WTC11 (cell line): ENCODE data around the gene PTPRU. TPM values are rescaled to one million over a fixed set of nuclear protein-coding genes. Genes with fewer than 3 reads are reported as not detected.

Source experiments
- ATAC-seq: fragments of 200-7000 bp; cut with Tn5 transposase; 2 replicates; pipeline ENCODE4 v1.10.0; 2021; ENCODE audit warnings: mild to moderate bottlenecking, moderate library complexity
- CTCF ChIA-PET: fragments of 300-600 bp; sonication (Branson Sonifier 250); formaldehyde crosslinking; loops from one replicate; lab custom pipeline; 2021; ENCODE audit warnings: antibody characterized with exemption; lab: Charles Lee
- POLR2A ChIA-PET: fragments of 350-600 bp; sonication (Branson Sonifier 250); formaldehyde crosslinking; loops from one replicate; lab custom pipeline; 2021; ENCODE audit warnings: antibody characterized with exemption; lab: Charles Lee
- DNase-seq: peaks from one replicate; pipeline ENCODE4 v3.0.0; 2021; ENCODE audit warnings: low spot score
- H3K27ac Mint-ChIP-seq: 2 replicates; pipeline ENCODE4 v1.8.0; 2021; ENCODE audit warnings: mixed read lengths
- H3K27me3 Mint-ChIP-seq: 2 replicates; pipeline ENCODE4 v1.8.0; 2021; ENCODE audit warnings: low read depth, mild to moderate bottlenecking, moderate library complexity, mixed read lengths
- H3K36me3 Mint-ChIP-seq: 2 replicates; pipeline ENCODE4 v1.8.0; 2021; ENCODE audit warnings: mixed read lengths
- H3K4me1 Mint-ChIP-seq: 2 replicates; pipeline ENCODE4 v1.8.0; 2022; ENCODE audit warnings: mixed read lengths
- H3K4me3 Mint-ChIP-seq: 2 replicates; pipeline ENCODE4 v1.8.0; 2021; ENCODE audit warnings: mild to moderate bottlenecking, moderate library complexity, mixed read lengths
- H3K9me3 Mint-ChIP-seq: 2 replicates; pipeline ENCODE4 v1.8.0; 2021; ENCODE audit warnings: mixed read lengths
- CBFB ChIP-seq: sonication (generic); formaldehyde crosslinking; IDR thresholded peaks from 2 replicates; pipeline ENCODE4 v1.8.1; 2022; ENCODE audit warnings: mild to moderate bottlenecking, low read depth, missing genetic modification reagents
- CREB1 ChIP-seq: sonication (generic); formaldehyde crosslinking; IDR thresholded peaks from 2 replicates; pipeline ENCODE4 v1.8.0; 2023; ENCODE audit warnings: mild to moderate bottlenecking, missing genetic modification reagents
- FOXK1 ChIP-seq: sonication (generic); formaldehyde crosslinking; IDR thresholded peaks from 2 replicates; pipeline ENCODE4 v1.8.0; 2022; ENCODE audit warnings: mild to moderate bottlenecking, moderate library complexity, missing genetic modification reagents
- GTF2I ChIP-seq: fragments of 250-450 bp; sonication (Bioruptor Pico); conservative IDR thresholded peaks from 2 replicates; pipeline ENCODE4 v1.4.0; 2021; ENCODE audit warnings: mild to moderate bottlenecking
- MYBL2 ChIP-seq: sonication (generic); formaldehyde crosslinking; IDR thresholded peaks from 2 replicates; pipeline ENCODE4 v1.8.1; 2023; ENCODE audit warnings: mild to moderate bottlenecking, moderate library complexity, missing genetic modification reagents
- NFATC4 ChIP-seq: fragments of 250-450 bp; sonication (Bioruptor Pico); IDR thresholded peaks from 2 replicates; pipeline ENCODE4 v1.9.0; 2021; ENCODE audit warnings: mild to moderate bottlenecking
- NR3C1 ChIP-seq: sonication (generic); formaldehyde crosslinking; conservative IDR thresholded peaks from 2 replicates; pipeline ENCODE4 v1.8.1; 2023; ENCODE audit warnings: low read depth, mild to moderate bottlenecking, missing genetic modification reagents
- PRRX2 ChIP-seq: fragments of 250-450 bp; sonication (Bioruptor Pico); IDR thresholded peaks from 2 replicates; pipeline ENCODE4 v1.8.0; 2021; ENCODE audit warnings: mild to moderate bottlenecking
- TEAD4 ChIP-seq: sonication (generic); formaldehyde crosslinking; IDR thresholded peaks from 2 replicates; pipeline ENCODE4 v1.8.0; 2022; ENCODE audit warnings: mild to moderate bottlenecking, missing genetic modification reagents
- ZNF121 ChIP-seq: sonication (generic); formaldehyde crosslinking; IDR thresholded peaks from 2 replicates; pipeline ENCODE4 v1.8.0; 2023; ENCODE audit warnings: missing genetic modification reagents
- ZNF396 ChIP-seq: fragments of 250-450 bp; sonication (Bioruptor Pico); IDR thresholded peaks from 2 replicates; pipeline ENCODE4 v1.8.0; 2021; ENCODE audit warnings: mild to moderate bottlenecking, moderate library complexity, borderline replicate concordance
- total RNA-seq: library from RNA; stranded (reverse); gene quantifications from 3 replicates; pipeline ENCODE4 v1.2.3, GENCODE V29; 2021
- TF ChIP-seq, protein P1 (sequence below): sonication (generic); formaldehyde crosslinking; IDR thresholded peaks from 2 replicates; pipeline ENCODE4 v1.8.1; 2023; ENCODE audit warnings: mild to moderate bottlenecking, missing genetic modification reagents, moderate library complexity
- TF ChIP-seq, protein P2 (sequence below): sonication (generic); formaldehyde crosslinking; IDR thresholded peaks from 2 replicates; pipeline ENCODE4 v1.8.1; 2022; ENCODE audit warnings: mild to moderate bottlenecking, missing genetic modification reagents, moderate library complexity, borderline replicate concordance
- TF ChIP-seq, protein P3 (sequence below): sonication (generic); formaldehyde crosslinking; IDR thresholded peaks from 2 replicates; pipeline ENCODE4 v1.8.0; 2022; ENCODE audit warnings: mild to moderate bottlenecking, missing genetic modification reagents
- TF ChIP-seq, protein P4 (sequence below): sonication (generic); formaldehyde crosslinking; IDR thresholded peaks from 2 replicates; pipeline ENCODE4 v1.8.1; 2023; ENCODE audit warnings: mild to moderate bottlenecking, moderate library complexity, missing genetic modification reagents
- TF ChIP-seq, protein P5 (sequence below): sonication (generic); formaldehyde crosslinking; conservative IDR thresholded peaks from 2 replicates; pipeline ENCODE4 v1.8.1; 2023; ENCODE audit warnings: mild to moderate bottlenecking, low read depth, missing genetic modification reagents, moderate library complexity
- TF ChIP-seq, protein P6 (sequence below): sonication (generic); formaldehyde crosslinking; IDR thresholded peaks from 2 replicates; pipeline ENCODE4 v1.8.1; 2023; ENCODE audit warnings: mild to moderate bottlenecking, missing genetic modification reagents
- TF ChIP-seq, protein P7 (sequence below): fragments of 250-450 bp; sonication (Bioruptor Pico); IDR thresholded peaks from 2 replicates; pipeline ENCODE4 v2.1.2; 2022; ENCODE audit warnings: mild to moderate bottlenecking, moderate library complexity

PTPRU gene
- total RNA-seq, 1 experiment from 2014 or later: 75.4 TPM

DNA sequence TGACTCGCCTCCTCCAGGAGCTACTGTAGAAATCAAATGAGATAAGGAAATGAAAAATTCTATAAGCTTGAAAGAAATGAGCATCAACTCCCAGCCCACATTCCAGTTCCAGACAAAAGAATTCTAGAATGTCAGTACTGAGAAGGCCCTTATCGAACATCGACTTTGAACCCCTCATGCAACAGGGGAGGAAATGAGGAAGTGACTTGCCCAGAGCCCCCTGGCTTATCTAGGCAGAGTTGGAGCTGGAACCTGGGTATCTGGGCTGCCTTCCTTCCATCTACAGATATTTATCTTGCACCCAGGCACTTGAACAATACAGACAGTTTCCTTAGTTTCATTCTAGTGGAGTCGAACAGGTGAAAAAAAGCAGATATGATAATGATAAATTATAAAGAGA, 27.9 kb upstream of the PTPRU start (continued):
- TF ChIP-seq, protein P1, sequence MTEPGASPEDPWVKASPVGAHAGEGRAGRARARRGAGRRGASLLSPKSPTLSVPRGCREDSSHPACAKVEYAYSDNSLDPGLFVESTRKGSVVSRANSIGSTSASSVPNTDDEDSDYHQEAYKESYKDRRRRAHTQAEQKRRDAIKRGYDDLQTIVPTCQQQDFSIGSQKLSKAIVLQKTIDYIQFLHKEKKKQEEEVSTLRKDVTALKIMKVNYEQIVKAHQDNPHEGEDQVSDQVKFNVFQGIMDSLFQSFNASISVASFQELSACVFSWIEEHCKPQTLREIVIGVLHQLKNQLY: no peak
- TF ChIP-seq CREB1 (CRISPR knock-in tag): no peak

DNA sequence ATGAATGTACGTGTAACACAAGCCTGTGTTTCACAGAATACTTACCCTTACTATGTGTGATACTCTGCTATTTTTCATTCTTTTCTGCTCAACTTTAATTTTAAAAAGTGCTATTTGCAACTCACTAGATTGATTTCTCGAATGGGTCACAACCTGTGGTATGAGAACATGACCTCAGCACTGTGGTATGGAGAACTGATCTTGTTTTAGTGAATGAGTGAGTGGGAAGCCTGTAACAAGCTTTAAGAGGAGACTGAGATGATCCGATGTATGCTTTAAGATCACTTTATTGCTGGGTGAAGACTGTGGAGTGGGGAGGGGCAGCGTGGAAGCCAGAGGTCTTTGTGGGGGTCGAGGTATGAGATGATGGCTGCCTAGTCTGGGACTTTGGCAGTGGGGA, 27.1 kb upstream of the PTPRU start:
- TF ChIP-seq NR3C1 (CRISPR knock-in tag) (no peak), TEAD4 (no peak), PRRX2 (CRISPR knock-in tag) (no peak), NFATC4 (no peak), GTF2I (no peak), MYBL2 (CRISPR knock-in tag) (no peak), CBFB (CRISPR knock-in tag) (no peak), ZNF121 (CRISPR knock-in tag) (no peak), ZNF396 (CRISPR knock-in tag) (no peak), FOXK1 (CRISPR knock-in tag) (no peak)
- TF ChIP-seq, protein P2, sequence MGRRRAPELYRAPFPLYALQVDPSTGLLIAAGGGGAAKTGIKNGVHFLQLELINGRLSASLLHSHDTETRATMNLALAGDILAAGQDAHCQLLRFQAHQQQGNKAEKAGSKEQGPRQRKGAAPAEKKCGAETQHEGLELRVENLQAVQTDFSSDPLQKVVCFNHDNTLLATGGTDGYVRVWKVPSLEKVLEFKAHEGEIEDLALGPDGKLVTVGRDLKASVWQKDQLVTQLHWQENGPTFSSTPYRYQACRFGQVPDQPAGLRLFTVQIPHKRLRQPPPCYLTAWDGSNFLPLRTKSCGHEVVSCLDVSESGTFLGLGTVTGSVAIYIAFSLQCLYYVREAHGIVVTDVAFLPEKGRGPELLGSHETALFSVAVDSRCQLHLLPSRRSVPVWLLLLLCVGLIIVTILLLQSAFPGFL (CRISPR knock-in tag): no peak
- TF ChIP-seq, protein P3, sequence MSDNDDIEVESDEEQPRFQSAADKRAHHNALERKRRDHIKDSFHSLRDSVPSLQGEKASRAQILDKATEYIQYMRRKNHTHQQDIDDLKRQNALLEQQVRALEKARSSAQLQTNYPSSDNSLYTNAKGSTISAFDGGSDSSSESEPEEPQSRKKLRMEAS: no peak
- TF ChIP-seq, protein P4, sequence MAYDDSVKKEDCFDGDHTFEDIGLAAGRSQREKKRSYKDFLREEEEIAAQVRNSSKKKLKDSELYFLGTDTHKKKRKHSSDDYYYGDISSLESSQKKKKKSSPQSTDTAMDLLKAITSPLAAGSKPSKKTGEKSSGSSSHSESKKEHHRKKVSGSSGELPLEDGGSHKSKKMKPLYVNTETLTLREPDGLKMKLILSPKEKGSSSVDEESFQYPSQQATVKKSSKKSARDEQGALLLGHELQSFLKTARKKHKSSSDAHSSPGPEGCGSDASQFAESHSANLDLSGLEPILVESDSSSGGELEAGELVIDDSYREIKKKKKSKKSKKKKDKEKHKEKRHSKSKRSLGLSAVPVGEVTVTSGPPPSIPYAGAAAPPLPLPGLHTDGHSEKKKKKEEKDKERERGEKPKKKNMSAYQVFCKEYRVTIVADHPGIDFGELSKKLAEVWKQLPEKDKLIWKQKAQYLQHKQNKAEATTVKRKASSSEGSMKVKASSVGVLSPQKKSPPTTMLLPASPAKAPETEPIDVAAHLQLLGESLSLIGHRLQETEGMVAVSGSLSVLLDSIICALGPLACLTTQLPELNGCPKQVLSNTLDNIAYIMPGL: no peak
- TF ChIP-seq, protein P5, sequence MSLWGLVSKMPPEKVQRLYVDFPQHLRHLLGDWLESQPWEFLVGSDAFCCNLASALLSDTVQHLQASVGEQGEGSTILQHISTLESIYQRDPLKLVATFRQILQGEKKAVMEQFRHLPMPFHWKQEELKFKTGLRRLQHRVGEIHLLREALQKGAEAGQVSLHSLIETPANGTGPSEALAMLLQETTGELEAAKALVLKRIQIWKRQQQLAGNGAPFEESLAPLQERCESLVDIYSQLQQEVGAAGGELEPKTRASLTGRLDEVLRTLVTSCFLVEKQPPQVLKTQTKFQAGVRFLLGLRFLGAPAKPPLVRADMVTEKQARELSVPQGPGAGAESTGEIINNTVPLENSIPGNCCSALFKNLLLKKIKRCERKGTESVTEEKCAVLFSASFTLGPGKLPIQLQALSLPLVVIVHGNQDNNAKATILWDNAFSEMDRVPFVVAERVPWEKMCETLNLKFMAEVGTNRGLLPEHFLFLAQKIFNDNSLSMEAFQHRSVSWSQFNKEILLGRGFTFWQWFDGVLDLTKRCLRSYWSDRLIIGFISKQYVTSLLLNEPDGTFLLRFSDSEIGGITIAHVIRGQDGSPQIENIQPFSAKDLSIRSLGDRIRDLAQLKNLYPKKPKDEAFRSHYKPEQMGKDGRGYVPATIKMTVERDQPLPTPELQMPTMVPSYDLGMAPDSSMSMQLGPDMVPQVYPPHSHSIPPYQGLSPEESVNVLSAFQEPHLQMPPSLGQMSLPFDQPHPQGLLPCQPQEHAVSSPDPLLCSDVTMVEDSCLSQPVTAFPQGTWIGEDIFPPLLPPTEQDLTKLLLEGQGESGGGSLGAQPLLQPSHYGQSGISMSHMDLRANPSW: no peak
- TF ChIP-seq, protein P6, sequence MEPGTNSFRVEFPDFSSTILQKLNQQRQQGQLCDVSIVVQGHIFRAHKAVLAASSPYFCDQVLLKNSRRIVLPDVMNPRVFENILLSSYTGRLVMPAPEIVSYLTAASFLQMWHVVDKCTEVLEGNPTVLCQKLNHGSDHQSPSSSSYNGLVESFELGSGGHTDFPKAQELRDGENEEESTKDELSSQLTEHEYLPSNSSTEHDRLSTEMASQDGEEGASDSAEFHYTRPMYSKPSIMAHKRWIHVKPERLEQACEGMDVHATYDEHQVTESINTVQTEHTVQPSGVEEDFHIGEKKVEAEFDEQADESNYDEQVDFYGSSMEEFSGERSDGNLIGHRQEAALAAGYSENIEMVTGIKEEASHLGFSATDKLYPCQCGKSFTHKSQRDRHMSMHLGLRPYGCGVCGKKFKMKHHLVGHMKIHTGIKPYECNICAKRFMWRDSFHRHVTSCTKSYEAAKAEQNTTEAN: no peak
- TF ChIP-seq, protein P7, sequence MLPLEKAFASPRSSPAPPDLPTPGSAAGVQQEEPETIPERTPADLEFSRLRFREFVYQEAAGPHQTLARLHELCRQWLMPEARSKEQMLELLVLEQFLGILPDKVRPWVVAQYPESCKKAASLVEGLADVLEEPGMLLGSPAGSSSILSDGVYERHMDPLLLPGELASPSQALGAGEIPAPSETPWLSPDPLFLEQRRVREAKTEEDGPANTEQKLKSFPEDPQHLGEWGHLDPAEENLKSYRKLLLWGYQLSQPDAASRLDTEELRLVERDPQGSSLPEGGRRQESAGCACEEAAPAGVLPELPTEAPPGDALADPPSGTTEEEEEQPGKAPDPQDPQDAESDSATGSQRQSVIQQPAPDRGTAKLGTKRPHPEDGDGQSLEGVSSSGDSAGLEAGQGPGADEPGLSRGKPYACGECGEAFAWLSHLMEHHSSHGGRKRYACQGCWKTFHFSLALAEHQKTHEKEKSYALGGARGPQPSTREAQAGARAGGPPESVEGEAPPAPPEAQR (CRISPR knock-in tag): no peak
- H3K4me1 Mint-ChIP-seq: no peaks in the 10 kb centered on the region
- no peak for ATAC-seq
- ChIA-PET POLR2A (no interaction called here), CTCF (no interaction called here)
- no peaks in the 10 kb centered on the region for H3K9me3 Mint-ChIP-seq
- H3K36me3 Mint-ChIP-seq: peaks cover 34% of the 10 kb centered on the region
- no peaks in the 10 kb centered on the region for H3K27me3 Mint-ChIP-seq
- no peak overlapping the region for H3K4me3 Mint-ChIP-seq
- DNase-seq: no peak
- H3K27ac Mint-ChIP-seq: peak overlapping the region; percentile 6
